ENCODE data around the gene C6orf89.
A peak's percentile ranks its signal among the peaks of the same experiment; 100 is the strongest.

C6orf89 gene

GRCh38 chr6:36915599-36915998 is 29.8 kb downstream of the C6orf89 start:
- peaks cover 57 to 99% (median 77%) of the 10 kb centered on the region in 10 experiments for H3K4me1 ChIP-seq
- H3K27ac ChIP-seq, result peak overlapping the region in 8 of 11 experiments; percentile 23 to 66 (median 47); a peak in 14 of 22 replicates
- peak overlapping the region; percentile 66 to 92 (median 82) for H3K4me2 ChIP-seq
- H3K4me3 ChIP-seq, result peak overlapping the region in 1 of 10 experiments; percentile 17; a peak in 2 of 20 replicates
- peak overlapping the region in 8 of 11 experiments; percentile 12 to 54 (median 38); a peak in 8 of 22 replicates for H3K9ac ChIP-seq
- no peaks in the 10 kb centered on the region for H3K9me3 ChIP-seq (replicated peaks in 1 of 11)
- H3K27me3 ChIP-seq, result no peaks in the 10 kb centered on the region
- peaks cover 0 to 43% (median 8%) of the 10 kb centered on the region in 11 experiments; a peak in 9 of 22 replicates for H4K20me1 ChIP-seq
- TF ChIP-seq Cebpa-rat (IDR thresholded peaks at IDR 0.05), result peak in 1 of 11 experiments; percentile 67; a peak in 1 of 22 replicates
- H3K36me3 ChIP-seq, result peaks cover 38 to 79% (median 57%) of the 10 kb centered on the region in 11 experiments

GRCh38 chr6:36916126-36916525 is 30.4 kb downstream of the C6orf89 start:
- H3K9ac ChIP-seq, result peak overlapping the region in 7 of 11 experiments; percentile 12 to 54 (median 41); a peak in 8 of 22 replicates
- H3K27ac ChIP-seq, result peak overlapping the region in 8 of 11 experiments; percentile 23 to 66 (median 47); a peak in 14 of 22 replicates
- H3K4me3 ChIP-seq, result peak overlapping the region in 1 of 10 experiments; percentile 17; a peak in 2 of 20 replicates
- H4K20me1 ChIP-seq, result peaks cover 0 to 41% (median 6%) of the 10 kb centered on the region in 11 experiments; a peak in 9 of 22 replicates
- H3K27me3 ChIP-seq, result no peaks in the 10 kb centered on the region
- H3K9me3 ChIP-seq (replicated peaks in 1 of 11), result no peaks in the 10 kb centered on the region
- H3K4me1 ChIP-seq, result peaks cover 53 to 99% (median 77%) of the 10 kb centered on the region in 10 experiments
- peaks cover 41 to 84% (median 62%) of the 10 kb centered on the region in 11 experiments for H3K36me3 ChIP-seq
- peak overlapping the region; percentile 66 to 92 (median 82) for H3K4me2 ChIP-seq
- TF ChIP-seq Cebpa-rat (IDR thresholded peaks at IDR 0.05), result no peak

- TF ChIP-seq Cebpa-rat (IDR thresholded peaks at IDR 0.05), result no peak
- Histone ChIP-seq H4K20me1 (peaks cover 0 to 27% (median 6%) of the 10 kb centered on the region in 11 experiments; a peak in 8 of 22 replicates), H3K4me3 (no peak overlapping the region), H3K36me3 (peaks cover 41 to 98% (median 65%) of the 10 kb centered on the region in 11 experiments), H3K27me3 (no peaks in the 10 kb centered on the region), H3K9me3 (replicated peaks in 1 of 11) (no peaks in the 10 kb centered on the region), H3K27ac (no peak overlapping the region), H3K4me2 (peak overlapping the region in 2 of 11 experiments; percentile 33 to 87; a peak in 2 of 22 replicates), H3K9ac (no peak overlapping the region), H3K4me1 (peaks cover 38 to 99% (median 70%) of the 10 kb centered on the region in 10 experiments)
Observed at GRCh38 chr6:36917541-36918193, 31.9 kb downstream of the C6orf89 start.

GRCh38 chr6:36920049-36920448 is 34.3 kb downstream of the C6orf89 start:
- Histone ChIP-seq H3K4me1 (peaks cover 30 to 99% (median 68%) of the 10 kb centered on the region in 10 experiments), H3K4me3 (no peak overlapping the region), H3K27ac (peak overlapping the region in 1 of 11 experiments; percentile 8; a peak in 1 of 22 replicates), H3K36me3 (peaks cover 46 to 99% (median 72%) of the 10 kb centered on the region in 11 experiments), H3K4me2 (peak overlapping the region in 8 of 11 experiments; percentile 2 to 78 (median 44); a peak in 12 of 22 replicates), H3K9ac (no peak overlapping the region), H3K9me3 (replicated peaks in 1 of 11) (no peaks in the 10 kb centered on the region), H3K27me3 (no peaks in the 10 kb centered on the region), H4K20me1 (peaks cover 0 to 9% (median 0%) of the 10 kb centered on the region in 11 experiments; a peak in 2 of 22 replicates)
- no peak for TF ChIP-seq Cebpa-rat (IDR thresholded peaks at IDR 0.05)

- TF ChIP-seq Cebpa-rat (IDR thresholded peaks at IDR 0.05), result peak in 1 of 11 experiments; percentile 36; a peak in 2 of 22 replicates
- Histone ChIP-seq H3K27ac (peak overlapping the region in 1 of 11 experiments; percentile 11; a peak in 1 of 22 replicates), H3K36me3 (peaks cover 47 to 97% (median 67%) of the 10 kb centered on the region in 11 experiments), H3K4me1 (peaks cover 27 to 99% (median 68%) of the 10 kb centered on the region in 10 experiments), H3K4me2 (peak overlapping the region in 8 of 11 experiments; percentile 2 to 78 (median 44); a peak in 12 of 22 replicates), H3K4me3 (no peak overlapping the region), H3K27me3 (no peaks in the 10 kb centered on the region), H4K20me1 (peaks cover 0 to 4% (median 0%) of the 10 kb centered on the region in 11 experiments; a peak in 2 of 22 replicates), H3K9ac (no peak overlapping the region), H3K9me3 (replicated peaks in 1 of 11) (no peaks in the 10 kb centered on the region)
Observed at GRCh38 chr6:36920546-36920945, 34.8 kb downstream of the C6orf89 start.

- Histone ChIP-seq H3K27ac (peak overlapping the region in 3 of 11 experiments; percentile 7 to 62 (median 11); a peak in 4 of 22 replicates), H3K4me1 (peaks cover 24 to 100% (median 81%) of the 10 kb centered on the region in 10 experiments), H3K36me3 (peaks cover 28 to 63% (median 38%) of the 10 kb centered on the region in 11 experiments), H3K9me3 (replicated peaks in 1 of 11) (no peaks in the 10 kb centered on the region), H3K27me3 (no peaks in the 10 kb centered on the region), H3K4me2 (peak overlapping the region in 9 of 11 experiments; percentile 36 to 88 (median 71); a peak in 18 of 22 replicates), H3K9ac (peak overlapping the region in 1 of 11 experiments; percentile 32; a peak in 1 of 22 replicates), H4K20me1 (0 out of 22 replicates have a peak, but pooled peaks cover 0 to 7% (median 0%) of the 10 kb centered on the region in 11 experiments), H3K4me3 (no peak overlapping the region)
- no peak for TF ChIP-seq Cebpa-rat (IDR thresholded peaks at IDR 0.05)
Observed at GRCh38 chr6:36924131-36924530, 38.4 kb downstream of the C6orf89 start.

- TF ChIP-seq Cebpa-rat (IDR thresholded peaks at IDR 0.05), result no peak
- peak overlapping the region in 10 of 11 experiments; percentile 1 to 88 (median 70); a peak in 17 of 22 replicates for H3K4me2 ChIP-seq
Observed at GRCh38 chr6:36924778-36925374, 39.1 kb downstream of the C6orf89 start.

GRCh38 chr6:36925809-36926208 is 40.1 kb downstream of the C6orf89 start:
- H3K4me1 ChIP-seq, result peaks cover 13 to 84% (median 71%) of the 10 kb centered on the region in 10 experiments

More at GRCh38 chr6:36924778-36925374, 39.1 kb downstream of the C6orf89 start:
- H3K27me3 ChIP-seq, result no peaks in the 10 kb centered on the region
- 0 out of 22 replicates have a peak, but pooled peaks cover 0 to 7% (median 0%) of the 10 kb centered on the region in 11 experiments for H4K20me1 ChIP-seq
- no peak overlapping the region for H3K4me3 ChIP-seq
- H3K9me3 ChIP-seq (replicated peaks in 1 of 11), result no peaks in the 10 kb centered on the region
- H3K4me1 ChIP-seq, result peaks cover 19 to 93% (median 77%) of the 10 kb centered on the region in 10 experiments
- H3K36me3 ChIP-seq, result peaks cover 22 to 55% (median 30%) of the 10 kb centered on the region in 11 experiments
- peak overlapping the region in 1 of 11 experiments; percentile 12; a peak in 1 of 22 replicates for H3K9ac ChIP-seq
- H3K27ac ChIP-seq, result peak overlapping the region in 6 of 11 experiments; percentile 18 to 68 (median 58); a peak in 6 of 22 replicates

More at GRCh38 chr6:36925809-36926208, 40.1 kb downstream of the C6orf89 start:
- H3K27ac ChIP-seq, result peak overlapping the region in 8 of 11 experiments; percentile 16 to 68 (median 42); a peak in 11 of 22 replicates
- H3K9me3 ChIP-seq (replicated peaks in 1 of 11), result no peaks in the 10 kb centered on the region
- peak overlapping the region; percentile 1 to 88 (median 69); a peak in 20 of 22 replicates for H3K4me2 ChIP-seq
- H3K36me3 ChIP-seq, result peaks cover 13 to 46% (median 26%) of the 10 kb centered on the region in 11 experiments; a peak in 20 of 22 replicates
- no peak for TF ChIP-seq Cebpa-rat (IDR thresholded peaks at IDR 0.05)
- H4K20me1 ChIP-seq, result 0 out of 22 replicates have a peak, but pooled peaks cover 0 to 7% (median 0%) of the 10 kb centered on the region in 11 experiments
- H3K4me3 ChIP-seq, result no peak overlapping the region
- peak overlapping the region in 1 of 11 experiments; percentile 32; a peak in 2 of 22 replicates for H3K9ac ChIP-seq
- no peaks in the 10 kb centered on the region for H3K27me3 ChIP-seq

Measured in BLaER1 treated with 17β-estradiol and CSF1 and Interleukin-3, amounts not matched to agents 10 nM and 100 nM (cell line).